H1 (cell line): ENCODE data around the gene RASSF10. TPM values are rescaled to one million over a fixed set of nuclear protein-coding genes. Genes with fewer than 3 reads are reported as not detected.

Experiments
- BCL11A ChIP-seq, 2 experiments: IDR thresholded peaks; one replicate each; pipeline ENCODE4 v1.6.1; 2011; ENCODE audit warnings: low read depth in 2 of 2, low read length in 2 of 2, mild to moderate bottlenecking in 2 of 2
- CEBPB ChIP-seq: IDR thresholded peaks from 2 replicates; pipeline ENCODE4 v1.6.1; 2012; ENCODE audit warnings: low read depth, low read length
- GTF2F1 ChIP-seq: IDR thresholded peaks from 2 replicates; pipeline ENCODE4 v1.6.1; 2012; ENCODE audit warnings: low read depth, low read length, improper control_type of control experiment, borderline replicate concordance
- MAX ChIP-seq: IDR thresholded peaks from 2 replicates; pipeline ENCODE4 v1.6.1; 2012; ENCODE audit warnings: inconsistent platforms
- PHF8 ChIP-seq: fragments of 200-600 bp; sonication (generic); conservative IDR thresholded peaks from 2 replicates; pipeline ENCODE4 v1.7.1; 2012; ENCODE audit warnings: low read depth, mild to moderate bottlenecking, inconsistent platforms, low read length, moderate library complexity
- RXRA ChIP-seq: IDR thresholded peaks from 2 replicates; pipeline ENCODE4 v1.6.1; 2011; ENCODE audit warnings: low read depth, mild to moderate bottlenecking, low read length, moderate library complexity; ENCODE audit not compliant: insufficient read depth
- polyA plus RNA-seq, 7 experiments: library from polyadenylated mRNA; depleted of rRNA in 3 of 7; stranded (reverse) in 5 of 7; unstranded in 2 of 7; fragments of >200 nt in 5 of 7; fragments of 200-250 nt in 2 of 7; gene quantifications; 1 replicate in 5 of 7; 2 replicates in 1 of 7; 4 replicates in 1 of 7; pipeline versions ENCODE4 v1.2.1 to v1.2.3, GENCODE V29; 2011 to 2013; ENCODE audit warnings: missing spikeins in 2 of 7, mixed read lengths in 2 of 7
- total RNA-seq: library from RNA; stranded (reverse); fragmentation: NEBNext Ultra II Directional; extraction: Animal tissue kit (Norgen Biotek cat#: 25700); gene quantifications from 2 replicates; pipeline ENCODE4 v1.2.1, GENCODE V29; 2021

RASSF10 gene
- total and polyA plus RNA-seq, 2 of the 8 experiments (the other 6 are each of a cell fraction or from before 2014, with no cell fraction given): 0.51 to 1.8 TPM

GRCh38 chr11:13045734-13046133, 36.6 kb downstream of the RASSF10 start (continued):
- no peak for TF ChIP-seq BCL11A (IDR thresholded peaks at IDR 0.05; ENCODE audit: low read depth in 2 of 2, low read length in 2 of 2)
- TF ChIP-seq GTF2F1: no peak
- TF ChIP-seq RXRA: no peak
- TF ChIP-seq CEBPB: no peak
- TF ChIP-seq MAX: no peak
- TF ChIP-seq PHF8: no peak
